ENCODE results near the gene MRC2. TPM values are rescaled to one million over a fixed set of nuclear protein-coding genes. Genes with fewer than 3 reads are reported as not detected.

MRC2 gene
- total RNA-seq, 4 donors from 2014 or later: 18.8 to 53.0 (median 20.6) TPM

GRCh38 chr17:62720126-62720850 lies 92.8 kb downstream of the MRC2 start:
- no peak overlapping the region for H3K4me3 ChIP-seq (ENCODE audit: low read depth, poor library complexity, severe bottlenecking)
- intact Hi-C loops (cut with DNase I; ENCODE audit: low total_unique reads): no loop called here
- TF ChIP-seq POLR2A (IDR thresholded peaks at IDR 0.05): no peak
- TF ChIP-seq, protein P1, sequence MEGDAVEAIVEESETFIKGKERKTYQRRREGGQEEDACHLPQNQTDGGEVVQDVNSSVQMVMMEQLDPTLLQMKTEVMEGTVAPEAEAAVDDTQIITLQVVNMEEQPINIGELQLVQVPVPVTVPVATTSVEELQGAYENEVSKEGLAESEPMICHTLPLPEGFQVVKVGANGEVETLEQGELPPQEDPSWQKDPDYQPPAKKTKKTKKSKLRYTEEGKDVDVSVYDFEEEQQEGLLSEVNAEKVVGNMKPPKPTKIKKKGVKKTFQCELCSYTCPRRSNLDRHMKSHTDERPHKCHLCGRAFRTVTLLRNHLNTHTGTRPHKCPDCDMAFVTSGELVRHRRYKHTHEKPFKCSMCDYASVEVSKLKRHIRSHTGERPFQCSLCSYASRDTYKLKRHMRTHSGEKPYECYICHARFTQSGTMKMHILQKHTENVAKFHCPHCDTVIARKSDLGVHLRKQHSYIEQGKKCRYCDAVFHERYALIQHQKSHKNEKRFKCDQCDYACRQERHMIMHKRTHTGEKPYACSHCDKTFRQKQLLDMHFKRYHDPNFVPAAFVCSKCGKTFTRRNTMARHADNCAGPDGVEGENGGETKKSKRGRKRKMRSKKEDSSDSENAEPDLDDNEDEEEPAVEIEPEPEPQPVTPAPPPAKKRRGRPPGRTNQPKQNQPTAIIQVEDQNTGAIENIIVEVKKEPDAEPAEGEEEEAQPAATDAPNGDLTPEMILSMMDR (IDR thresholded peaks at IDR 0.05): no peak
- DNase-seq (ENCODE audit: low spot score in 2 of 2): no peak
- 87 to 91% methylated on average over 3 of the region's 3 CpGs for WGBS, 2 donors

GRCh38 chr17:62722625-62723024 lies 95.2 kb downstream of the MRC2 start:
- intact Hi-C loops (cut with DNase I; ENCODE audit: low total_unique reads): no loop called here
- H3K4me3 ChIP-seq (ENCODE audit: low read depth, poor library complexity, severe bottlenecking): no peak overlapping the region
- 33 to 36% methylated on average over 1 of the region's 1 CpG for WGBS, 2 donors
- no peak for DNase-seq (ENCODE audit: low spot score in 2 of 2)
- TF ChIP-seq POLR2A (IDR thresholded peaks at IDR 0.05): no peak
- TF ChIP-seq, protein P1 (IDR thresholded peaks at IDR 0.05): no peak

GRCh38 chr17:62723842-62724241 lies 96.4 kb downstream of the MRC2 start:
- WGBS, 2 donors: 76 to 81% methylated on average over 7 of the region's 7 CpGs
- intact Hi-C loops (cut with DNase I; ENCODE audit: low total_unique reads): no loop called here

DNA sequence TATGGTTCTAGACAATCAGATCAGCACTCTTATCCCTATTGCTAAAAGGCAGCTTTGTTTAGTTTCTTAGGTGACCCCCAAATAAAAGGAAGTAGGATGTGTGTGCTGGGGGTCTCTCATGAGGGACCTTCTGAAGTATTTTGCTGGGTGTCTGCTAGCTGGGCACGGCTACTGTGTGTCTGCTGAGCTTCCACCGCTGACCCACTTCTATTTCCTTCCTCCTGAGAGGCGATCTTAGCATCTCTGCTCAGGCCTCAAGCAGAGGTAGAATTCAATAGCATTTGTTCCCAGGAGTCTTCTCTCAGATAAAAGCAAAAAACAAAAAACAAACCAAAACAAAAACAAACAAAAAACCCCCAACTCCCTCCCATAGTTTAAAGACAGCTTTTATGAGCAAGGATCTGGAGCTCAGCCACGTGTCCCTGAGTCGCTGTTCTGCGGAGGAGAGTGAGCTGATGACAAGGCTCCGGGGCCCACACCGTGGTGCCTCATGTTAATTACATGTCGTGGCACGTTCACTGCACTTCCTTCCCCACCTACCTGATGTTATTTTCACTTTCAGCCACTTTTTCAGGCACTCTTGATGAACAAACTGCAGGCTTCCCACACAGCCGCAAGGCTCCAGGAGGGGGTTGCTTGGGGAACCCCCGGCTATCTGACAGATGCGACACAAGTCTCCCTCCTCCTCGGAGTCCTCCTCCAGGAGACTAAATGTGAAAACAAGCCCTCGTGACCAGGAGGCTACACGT lies 97.1 kb downstream of the MRC2 start:
- intact Hi-C loops (cut with DNase I; ENCODE audit: low total_unique reads): no loop called here
- 39 to 42% methylated on average over 16 of the region's 16 CpGs for WGBS, 2 donors
- TF ChIP-seq POLR2A (IDR thresholded peaks at IDR 0.05): no peak
- TF ChIP-seq, protein P1 (IDR thresholded peaks at IDR 0.05): no peak
- DNase-seq (ENCODE audit: low spot score in 2 of 2): peak in 1 of 2 donors; percentile 73
- H3K4me3 ChIP-seq (ENCODE audit: low read depth, poor library complexity, severe bottlenecking): no peak overlapping the region

More at GRCh38 chr17:62723842-62724241, 96.4 kb downstream of the MRC2 start:
- no peak for DNase-seq (ENCODE audit: low spot score in 2 of 2)
- H3K4me3 ChIP-seq (ENCODE audit: low read depth, poor library complexity, severe bottlenecking): no peak overlapping the region
- TF ChIP-seq, protein P1 (IDR thresholded peaks at IDR 0.05): no peak
- no peak for TF ChIP-seq POLR2A (IDR thresholded peaks at IDR 0.05)

DNA sequence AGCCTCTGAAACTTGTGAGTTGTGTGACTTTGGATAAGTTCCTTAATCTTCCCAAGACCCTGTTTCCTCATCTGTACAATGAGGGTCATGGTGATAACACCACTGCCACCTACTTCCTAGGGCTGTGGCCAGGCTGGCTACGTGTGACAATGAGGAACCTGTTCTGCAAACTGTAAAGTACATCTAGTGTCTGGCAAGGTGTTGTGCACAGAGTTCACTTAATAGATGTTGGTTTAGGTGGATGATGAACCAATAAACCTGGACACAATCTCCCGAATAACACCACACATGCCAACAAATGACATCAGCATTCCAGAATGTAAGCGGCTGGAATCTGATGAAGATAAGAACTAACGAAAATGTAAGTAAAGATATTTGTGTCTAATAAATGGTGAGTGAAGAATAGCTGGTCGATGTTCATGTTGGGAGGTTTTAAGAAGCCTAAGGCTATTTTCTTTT lies 98.3 kb downstream of the MRC2 start:
- 49 to 52% methylated on average over 5 of the region's 5 CpGs for WGBS, 2 donors
- intact Hi-C loops (cut with DNase I; ENCODE audit: low total_unique reads): no loop called here
- no peak overlapping the region for H3K4me3 ChIP-seq (ENCODE audit: low read depth, poor library complexity, severe bottlenecking)
- DNase-seq (ENCODE audit: low spot score in 2 of 2): no peak
- no peak for TF ChIP-seq POLR2A (IDR thresholded peaks at IDR 0.05)
- TF ChIP-seq, protein P1 (IDR thresholded peaks at IDR 0.05): no peak
